Stimulated activated effector memory CD8-positive, alpha-beta T cell treated with anti-CD3 and anti-CD28 coated beads, Interleukin-12 subunit alpha, Interleukin-12 subunit beta, amount 100 ng/mL, for 72 hours (primary cell): ENCODE data around the gene KCNH3.
A peak's percentile ranks its signal among the peaks of the same experiment; 100 is the strongest.

ENCODE experiments used
- ATAC-seq: fragments of 150-1000 bp; cut with Tn5 transposase; 2 replicates; pipeline ENCODE4 v1.10.0; 2021
- DNase-seq, 2 donors: peaks; one replicate each; pipeline ENCODE4 v3.0.0; 2021 to 2022; ENCODE audit warnings: low spot score in 2 of 2
- H3K27ac Mint-ChIP-seq: one replicate; pipeline ENCODE4 v1.8.0; 2022; ENCODE audit warnings: mild to moderate bottlenecking, mixed read lengths
- H3K36me3 Mint-ChIP-seq: one replicate; pipeline ENCODE4 v1.8.0; 2022; ENCODE audit warnings: mild to moderate bottlenecking, mixed read lengths
- H3K4me1 Mint-ChIP-seq: one replicate; pipeline ENCODE4 v1.8.0; 2022; ENCODE audit warnings: mixed read lengths
- H3K4me3 Mint-ChIP-seq: one replicate; pipeline ENCODE4 v1.8.0; 2022; ENCODE audit warnings: mild to moderate bottlenecking, mixed read lengths
- H3K9me3 Mint-ChIP-seq: one replicate; pipeline ENCODE4 v1.8.0; 2022; ENCODE audit warnings: mixed read lengths

KCNH3 gene

GRCh38 chr12:49578471-49579112 is 39.8 kb downstream of the KCNH3 start:
- Mint-ChIP-seq H3K36me3 (peaks cover 19% of the 10 kb centered on the region), H3K4me1 (peaks cover 40% of the 10 kb centered on the region), H3K9me3 (no peaks in the 10 kb centered on the region), H3K27ac (no peak overlapping the region), H3K4me3 (no peak overlapping the region)
- ATAC-seq (no peak), DNase-seq (no peak)

GRCh38 chr12:49580572-49581535 is 42.0 kb downstream of the KCNH3 start:
- Mint-ChIP-seq H3K27ac (peak overlapping the region; percentile 48), H3K4me1 (peaks cover 40% of the 10 kb centered on the region), H3K9me3 (no peaks in the 10 kb centered on the region), H3K4me3 (no peak overlapping the region), H3K36me3 (no peaks in the 10 kb centered on the region)
- peak; percentile 77 for ATAC-seq
- peak; percentile 30 to 74 for DNase-seq

GRCh38 chr12:49582201-49582600 is 43.4 kb downstream of the KCNH3 start:
- H3K4me3 Mint-ChIP-seq: no peak overlapping the region
- no peaks in the 10 kb centered on the region for H3K36me3 Mint-ChIP-seq
- H3K27ac Mint-ChIP-seq: peak overlapping the region; percentile 48
- ATAC-seq (no peak), DNase-seq (no peak)
- no peaks in the 10 kb centered on the region for H3K9me3 Mint-ChIP-seq
- H3K4me1 Mint-ChIP-seq: peaks cover 34% of the 10 kb centered on the region

GRCh38 chr12:49582850-49583249 is 44.0 kb downstream of the KCNH3 start:
- no peak overlapping the region for H3K27ac Mint-ChIP-seq
- no peak overlapping the region for H3K4me3 Mint-ChIP-seq
- H3K4me1 Mint-ChIP-seq: peaks cover 30% of the 10 kb centered on the region
- H3K36me3 Mint-ChIP-seq: no peaks in the 10 kb centered on the region
- no peaks in the 10 kb centered on the region for H3K9me3 Mint-ChIP-seq
- ATAC-seq (no peak), DNase-seq (no peak)

GRCh38 chr12:49583366-49584094 is 44.7 kb downstream of the KCNH3 start:
- Mint-ChIP-seq H3K27ac (no peak overlapping the region), H3K4me1 (peaks cover 28% of the 10 kb centered on the region), H3K36me3 (no peaks in the 10 kb centered on the region), H3K4me3 (no peak overlapping the region), H3K9me3 (no peaks in the 10 kb centered on the region)
- no peak for ATAC-seq
- DNase-seq: no peak

GRCh38 chr12:49584591-49584990 is 45.8 kb downstream of the KCNH3 start:
- no peak for DNase-seq
- H3K9me3 Mint-ChIP-seq: no peaks in the 10 kb centered on the region
- H3K4me3 Mint-ChIP-seq: no peak overlapping the region
- no peaks in the 10 kb centered on the region for H3K36me3 Mint-ChIP-seq
- peaks cover 28% of the 10 kb centered on the region for H3K4me1 Mint-ChIP-seq
- no peak for ATAC-seq
- peak overlapping the region; percentile 75 for H3K27ac Mint-ChIP-seq

GRCh38 chr12:49585477-49586459 is 46.9 kb downstream of the KCNH3 start:
- DNase-seq: no peak
- Mint-ChIP-seq H3K4me3 (no peak overlapping the region), H3K36me3 (no peaks in the 10 kb centered on the region)

GRCh38 chr12:49587174-49587908 is 48.5 kb downstream of the KCNH3 start:
- H3K27ac Mint-ChIP-seq: no peak overlapping the region
- ATAC-seq: no peak
- no peaks in the 10 kb centered on the region for H3K9me3 Mint-ChIP-seq
- no peaks in the 10 kb centered on the region for H3K36me3 Mint-ChIP-seq
- DNase-seq: no peak
- no peak overlapping the region for H3K4me3 Mint-ChIP-seq
- peaks cover 5% of the 10 kb centered on the region for H3K4me1 Mint-ChIP-seq

More at GRCh38 chr12:49585477-49586459, 46.9 kb downstream of the KCNH3 start:
- H3K9me3 Mint-ChIP-seq: no peaks in the 10 kb centered on the region
- peak overlapping the region; percentile 75 for H3K27ac Mint-ChIP-seq
- H3K4me1 Mint-ChIP-seq: peaks cover 21% of the 10 kb centered on the region
- no peak for ATAC-seq

- ATAC-seq: no peak
- Mint-ChIP-seq H3K27ac (no peak overlapping the region), H3K36me3 (no peaks in the 10 kb centered on the region), H3K4me3 (no peak overlapping the region), H3K4me1 (no peaks in the 10 kb centered on the region), H3K9me3 (no peaks in the 10 kb centered on the region)
- DNase-seq: no peak
Observed at GRCh38 chr12:49588281-49588680, 49.5 kb downstream of the KCNH3 start.

GRCh38 chr12:49588721-49589516 is 50.1 kb downstream of the KCNH3 start:
- no peak overlapping the region for H3K4me3 Mint-ChIP-seq
- no peak for ATAC-seq
- no peak for DNase-seq
- H3K9me3 Mint-ChIP-seq: no peaks in the 10 kb centered on the region
- H3K36me3 Mint-ChIP-seq: no peaks in the 10 kb centered on the region
- no peaks in the 10 kb centered on the region for H3K4me1 Mint-ChIP-seq
- peak overlapping the region; percentile 32 for H3K27ac Mint-ChIP-seq

GRCh38 chr12:49598527-49598926 is 59.7 kb downstream of the KCNH3 start:
- H3K4me3 Mint-ChIP-seq: no peak overlapping the region

GRCh38 chr12:49599961-49600360 is 61.1 kb downstream of the KCNH3 start:
- Mint-ChIP-seq H3K9me3 (no peaks in the 10 kb centered on the region), H3K4me1 (peaks cover 5% of the 10 kb centered on the region), H3K36me3 (no peaks in the 10 kb centered on the region), H3K27ac (peak overlapping the region; percentile 56), H3K4me3 (no peak overlapping the region)
- DNase-seq (no peak), ATAC-seq (no peak)

More at GRCh38 chr12:49598527-49598926, 59.7 kb downstream of the KCNH3 start:
- DNase-seq (peak in 1 of 2 donors; percentile 44), ATAC-seq (no peak)
- Mint-ChIP-seq H3K9me3 (no peaks in the 10 kb centered on the region), H3K27ac (peak overlapping the region; percentile 55), H3K36me3 (no peaks in the 10 kb centered on the region), H3K4me1 (peaks cover 5% of the 10 kb centered on the region)

- ATAC-seq: no peak
- H3K4me3 Mint-ChIP-seq: no peak overlapping the region
- H3K4me1 Mint-ChIP-seq: peaks cover 5% of the 10 kb centered on the region
- no peaks in the 10 kb centered on the region for H3K36me3 Mint-ChIP-seq
- DNase-seq: no peak
- H3K9me3 Mint-ChIP-seq: no peaks in the 10 kb centered on the region
- no peak overlapping the region for H3K27ac Mint-ChIP-seq
Observed at GRCh38 chr12:49603721-49604120, 64.9 kb downstream of the KCNH3 start.
